HG02852 (cell line): ENCODE data around the gene CD83.
"Not testable (repeated sequence)": the region's sequence is repeated elsewhere in the genome, so short reads cannot be mapped to it uniquely, and the experiment has no call there.

Experiments
- ATAC-seq: cut with Tn5 transposase; IDR thresholded peaks from one replicate; pipeline ENCODE4 v1.9.1; 2021; ENCODE audit warnings: mild to moderate bottlenecking, moderate library complexity; ENCODE audit not compliant: unreplicated experiment

Gene CD83

DNA sequence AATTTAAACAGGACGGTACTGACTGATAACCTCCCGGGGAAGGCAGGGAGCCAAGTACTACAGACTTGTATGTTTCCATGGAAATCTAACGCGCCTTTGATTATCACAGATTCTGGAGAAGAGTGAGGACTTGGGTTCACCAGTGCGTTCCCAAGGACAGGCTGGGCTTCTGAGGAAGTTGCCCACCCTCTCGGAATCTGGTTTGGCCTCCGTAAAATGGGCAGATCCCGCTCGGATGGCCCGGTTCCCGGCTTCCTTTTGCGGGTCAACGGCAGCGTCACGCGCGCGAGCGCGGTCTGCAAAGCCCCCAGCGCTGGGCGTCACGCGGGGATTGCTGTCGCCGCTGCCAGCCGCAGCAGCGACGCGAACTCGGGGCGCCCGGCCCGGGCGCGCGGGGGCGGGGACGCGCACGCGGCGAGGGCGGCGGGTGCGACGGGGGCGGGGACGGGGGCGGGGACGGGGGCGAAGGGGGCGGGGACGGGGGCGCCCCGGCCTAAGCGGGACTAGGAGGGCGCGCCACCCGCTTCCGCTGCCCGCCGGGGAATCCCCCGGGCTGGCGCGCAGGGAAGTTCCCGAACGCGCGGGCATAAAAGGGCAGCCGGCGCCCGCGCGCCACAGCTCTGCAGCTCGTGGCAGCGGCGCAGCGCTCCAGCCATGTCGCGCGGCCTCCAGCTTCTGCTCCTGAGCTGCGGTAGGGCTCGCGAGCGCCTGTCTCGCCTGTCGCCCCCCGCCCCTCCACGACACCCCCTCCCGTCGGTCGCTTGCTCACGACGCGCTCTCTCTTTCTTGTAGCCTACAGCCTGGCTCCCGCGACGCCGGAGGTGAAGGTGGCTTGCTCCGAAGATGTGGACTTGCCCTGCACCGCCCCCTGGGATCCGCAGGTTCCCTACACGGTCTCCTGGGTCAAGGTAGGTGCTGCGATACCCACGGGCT lies at the start of gene CD83:
CD83 (plus strand) TSS at position 615 of the 933 bp plus-strand sequence; CDS start at position 655, 40 bp downstream.
- ATAC-seq, result peak; percentile 59

DNA sequence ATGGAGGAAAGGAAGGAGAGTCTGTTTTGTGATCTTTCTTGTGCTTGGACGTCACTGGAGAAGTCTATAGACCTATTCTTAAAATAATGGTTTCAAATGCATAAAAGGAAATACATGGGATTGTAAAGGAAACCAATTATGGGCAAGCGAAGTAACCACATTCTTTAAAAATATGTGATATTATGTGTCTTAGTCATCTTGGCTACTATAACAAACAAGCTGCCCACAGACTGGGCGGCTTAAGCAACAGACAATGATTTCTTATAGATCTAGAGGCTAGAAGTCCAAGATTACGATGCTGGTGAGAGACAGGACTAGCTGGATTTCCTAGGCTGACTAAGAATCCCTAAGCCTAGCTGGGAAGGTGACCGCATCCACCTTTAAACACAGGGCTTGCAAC lies 49.4 kb upstream of the CD83 start:
- no peak for ATAC-seq

DNA sequence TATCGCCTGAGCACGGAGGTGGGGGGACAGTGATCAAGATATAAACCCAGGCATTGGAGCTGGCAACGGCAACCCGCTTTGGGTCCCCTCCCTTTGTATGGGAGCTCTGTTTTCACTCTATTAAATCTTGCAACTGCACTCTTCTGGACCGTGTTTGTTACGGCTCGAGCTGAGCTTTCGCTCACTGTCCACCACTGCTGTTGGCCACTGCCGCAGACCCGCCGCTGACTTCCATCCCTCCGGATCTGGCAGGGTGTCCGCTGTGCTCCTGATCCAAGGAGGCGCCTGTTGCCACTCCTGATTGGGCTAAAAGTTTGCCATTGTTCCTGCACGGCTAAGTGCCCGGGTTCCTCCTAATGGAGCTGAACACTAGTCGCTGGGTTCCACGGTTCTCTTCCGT lies 48.9 kb upstream of the CD83 start:
- no peak for ATAC-seq

DNA sequence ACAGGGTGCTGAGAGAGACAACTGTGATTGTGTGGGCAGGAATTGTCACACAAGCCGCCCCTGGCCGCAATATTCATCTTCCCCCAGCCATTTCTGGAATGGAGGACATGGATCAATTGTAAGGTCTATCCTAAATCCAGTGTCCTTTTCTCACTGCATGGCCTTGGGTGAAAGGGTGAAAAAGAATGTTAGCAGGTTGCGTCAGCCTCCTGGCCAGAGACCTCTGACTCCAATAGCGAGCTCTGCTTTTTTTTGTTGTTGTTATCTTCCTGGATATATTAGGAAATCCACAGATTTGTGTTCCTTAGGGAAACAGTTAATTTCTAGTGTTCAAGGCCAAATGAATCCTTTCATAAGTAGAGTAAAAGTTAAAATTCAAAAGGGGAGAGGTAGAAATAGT lies 47.1 kb upstream of the CD83 start:
- ATAC-seq, result no peak

DNA sequence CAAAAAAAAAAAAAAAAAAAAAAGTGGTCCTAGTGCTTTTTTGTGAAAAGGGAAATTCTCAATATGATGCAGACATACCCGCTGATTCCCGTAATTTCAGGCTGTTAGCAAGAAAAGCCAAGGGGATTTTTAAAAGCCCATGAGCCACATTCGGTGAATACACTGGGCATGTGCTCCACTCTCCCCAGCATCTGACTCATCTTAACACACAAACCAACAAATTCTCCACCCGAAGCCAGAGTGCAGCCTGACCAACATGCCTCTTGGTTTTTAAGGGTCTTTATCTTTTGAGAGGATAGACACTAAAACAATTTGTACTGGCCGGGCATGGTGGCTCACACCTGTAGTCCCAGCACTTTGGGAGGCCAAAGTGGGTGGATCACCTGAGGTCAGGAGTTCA lies 45.5 kb upstream of the CD83 start:
- no peak for ATAC-seq

DNA sequence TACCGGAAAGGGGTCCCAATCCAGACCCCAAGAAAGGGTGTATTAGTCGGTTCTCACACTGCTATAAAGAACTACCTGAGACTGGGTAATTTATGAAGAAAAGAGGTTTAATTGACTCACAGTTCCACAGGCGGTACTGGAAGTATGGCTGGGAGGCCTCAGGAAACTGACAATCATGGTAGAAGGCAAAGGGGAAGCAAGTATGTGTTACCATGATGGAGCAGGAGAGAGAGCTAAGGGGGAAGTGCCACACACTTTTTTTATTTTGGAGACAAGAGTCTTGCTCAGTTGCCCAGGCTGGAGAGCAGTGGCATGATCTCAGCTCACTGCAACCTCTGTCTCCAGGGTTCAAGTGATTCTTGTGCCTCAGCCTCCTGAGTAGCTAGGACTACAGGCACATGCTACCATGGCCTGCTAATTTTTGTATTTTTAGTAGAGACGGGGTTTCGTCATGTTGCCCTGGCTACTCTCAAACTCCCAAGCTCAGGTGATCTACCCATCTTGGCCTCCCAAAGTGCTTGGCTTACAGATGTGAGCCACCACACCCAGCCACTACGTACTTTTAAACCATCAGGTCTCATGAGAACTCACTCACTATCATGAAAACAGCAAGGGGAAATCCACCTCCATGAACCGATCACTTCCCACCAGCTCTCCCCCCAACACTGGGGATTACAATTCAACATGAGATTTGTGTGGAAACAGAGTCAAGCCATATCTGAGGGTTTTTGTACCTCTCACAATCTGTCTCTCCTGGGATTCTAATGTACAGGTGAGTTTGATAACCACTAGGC lies 43.8 kb upstream of the CD83 start:
- ATAC-seq, result not testable (repeated sequence)

DNA sequence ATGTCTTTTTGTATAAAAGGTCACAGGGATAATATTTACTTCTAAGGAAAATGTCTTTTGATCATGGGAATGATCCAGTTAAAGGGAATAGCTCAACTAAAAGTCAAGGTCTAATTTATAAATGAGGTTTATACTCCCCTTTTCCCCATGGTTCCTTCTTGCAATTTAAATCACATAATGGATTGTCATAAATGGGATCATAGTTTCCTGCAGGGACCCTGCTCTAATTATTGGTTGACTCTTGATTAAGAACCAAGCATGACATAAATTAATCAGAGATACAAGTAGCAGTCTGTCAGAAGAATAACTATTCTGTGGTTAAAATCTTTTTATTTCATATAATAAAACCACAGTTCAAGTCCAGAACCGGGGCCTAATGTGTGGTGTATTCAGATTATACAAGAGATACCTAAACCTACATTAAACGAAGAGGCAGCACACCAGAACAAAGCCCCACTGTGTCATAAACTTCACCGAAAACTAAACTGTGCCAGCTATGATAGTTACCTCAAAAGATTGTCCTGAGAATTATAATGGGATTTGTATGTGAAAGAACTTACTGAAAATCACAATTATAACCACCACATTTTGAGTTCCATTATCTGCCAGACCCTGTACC lies 43.0 kb upstream of the CD83 start:
- ATAC-seq, result no peak

GRCh38 chr6:14075095-14075503 lies 42.5 kb upstream of the CD83 start:
- peak; percentile 73 for ATAC-seq

DNA sequence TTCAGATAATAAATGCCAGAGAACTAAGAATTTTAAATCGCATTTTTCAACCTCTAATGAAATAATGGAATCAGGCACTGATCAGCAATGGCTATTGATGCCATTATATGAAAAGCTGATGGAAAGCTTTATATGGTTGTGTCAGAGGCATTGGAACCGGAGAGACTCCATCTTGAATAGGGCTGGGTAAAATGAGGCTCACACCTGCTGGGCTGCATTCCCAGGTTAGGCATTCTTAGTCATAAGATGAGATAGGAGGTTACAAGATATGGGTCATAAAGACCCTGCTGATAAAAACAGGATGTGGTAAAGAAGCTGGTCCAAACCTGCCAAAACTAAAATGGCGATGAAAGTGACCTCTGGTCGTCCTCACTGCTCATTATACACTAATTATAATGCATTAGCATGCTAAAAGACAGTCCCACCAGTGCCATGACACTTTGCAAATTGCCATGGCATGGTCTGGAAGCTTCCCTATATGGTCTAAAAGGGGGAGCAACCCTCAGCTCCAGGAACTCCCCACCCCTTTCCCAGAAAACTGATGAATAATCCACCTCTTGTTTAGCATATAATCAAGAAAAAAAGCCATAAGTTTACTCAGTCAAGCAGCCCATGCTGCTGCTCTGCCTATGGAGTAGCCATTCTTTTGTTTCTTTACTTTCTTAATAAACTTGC lies 40.2 kb upstream of the CD83 start:
- ATAC-seq, result no peak

GRCh38 chr6:14079433-14079832 lies 38.1 kb upstream of the CD83 start:
- no peak for ATAC-seq

GRCh38 chr6:14079971-14080370 lies 37.6 kb upstream of the CD83 start:
- no peak for ATAC-seq

- no peak for ATAC-seq
Observed at GRCh38 chr6:14081126-14081525, 36.4 kb upstream of the CD83 start.

DNA sequence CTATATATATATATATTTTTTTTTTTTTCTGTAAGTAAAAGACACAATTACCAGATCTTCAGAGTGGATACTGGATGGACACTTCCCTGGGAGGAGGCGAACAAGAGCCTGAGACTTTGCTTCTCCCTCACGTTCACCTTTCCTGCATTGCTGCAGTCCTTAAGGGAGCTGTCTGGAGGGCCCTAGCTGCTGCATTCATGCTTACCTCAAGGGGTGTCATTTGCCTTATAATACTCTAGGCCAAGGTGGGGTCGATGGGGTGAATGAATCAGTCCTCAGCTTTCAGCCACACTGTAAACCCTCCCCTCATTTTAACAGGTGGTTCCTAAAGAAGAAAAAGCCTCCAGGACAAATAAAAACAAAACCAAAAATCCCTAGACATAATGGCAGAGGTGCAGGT lies 34.8 kb upstream of the CD83 start:
- ATAC-seq, result no peak

- no peak for ATAC-seq
Observed at GRCh38 chr6:14083262-14083661, 34.3 kb upstream of the CD83 start.

DNA sequence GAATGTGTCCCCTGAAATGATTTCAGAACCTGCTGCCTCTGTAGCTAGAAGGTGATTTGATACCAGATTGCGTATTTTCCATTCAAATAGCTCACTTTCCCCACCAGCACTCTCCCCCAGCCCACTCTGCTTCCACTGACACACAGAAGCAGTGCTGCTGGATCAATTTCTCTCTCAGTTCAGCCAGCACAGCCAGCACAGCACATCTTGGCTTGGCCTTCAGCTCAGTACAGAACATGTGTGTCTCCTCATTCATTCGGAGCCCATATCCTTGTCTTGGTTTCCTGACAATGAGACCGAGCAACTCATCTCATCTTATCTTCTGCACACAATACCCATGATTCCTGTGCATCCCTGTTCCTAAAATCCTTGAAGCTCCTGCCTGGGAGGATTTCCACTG lies 33.8 kb upstream of the CD83 start:
- no peak for ATAC-seq

GRCh38 chr6:14084388-14084787 lies 33.2 kb upstream of the CD83 start:
- ATAC-seq, result no peak

- no peak for ATAC-seq
Observed at GRCh38 chr6:14085176-14085787, 32.3 kb upstream of the CD83 start.

GRCh38 chr6:14086701-14087100 lies 30.9 kb upstream of the CD83 start:
- no peak for ATAC-seq

DNA sequence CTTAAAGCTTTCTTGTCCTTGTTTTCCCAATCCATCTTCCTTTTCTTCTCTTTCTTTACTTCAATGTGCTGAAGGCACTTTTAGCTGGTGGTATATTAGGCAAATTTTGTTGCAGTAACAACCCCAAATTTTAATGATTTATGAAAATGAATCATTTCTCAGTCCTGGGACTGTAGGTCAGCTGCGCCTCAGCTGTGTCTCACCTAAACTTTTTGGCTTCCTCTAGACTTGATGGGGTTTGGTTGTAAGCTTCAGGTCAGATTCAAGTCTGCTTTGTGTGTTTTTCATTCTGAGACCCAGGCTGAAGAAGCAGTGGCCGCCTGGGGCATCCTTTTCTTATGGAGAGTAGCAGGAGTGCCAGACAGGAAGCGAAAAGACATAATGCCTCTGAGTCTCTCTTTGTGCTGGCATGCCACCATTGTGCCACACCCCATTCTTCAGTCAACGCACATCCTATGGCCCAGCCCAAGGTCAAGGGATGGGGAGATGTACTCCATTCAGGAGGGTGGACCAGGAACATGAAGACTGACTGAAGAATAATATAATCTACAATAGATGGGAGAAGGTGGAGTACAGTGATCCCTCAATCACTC lies 28.9 kb upstream of the CD83 start:
- ATAC-seq, result no peak

GRCh38 chr6:14089224-14089623 lies 28.3 kb upstream of the CD83 start:
- peak; percentile 35 for ATAC-seq
